A549 (cell line): Measurements from ENCODE around the gene JMJD8.

Experiments used
- BHLHE40 ChIP-seq: IDR thresholded peaks from 2 replicates; pipeline ENCODE4 v1.6.1; 2012; ENCODE audit warnings: low read depth, low read length, inconsistent platforms
- CBX2 ChIP-seq: fragments of 200-600 bp; sonication (generic); IDR thresholded peaks from 2 replicates; pipeline ENCODE4 v1.6.1; 2016; ENCODE audit warnings: low read depth, mild to moderate bottlenecking, borderline replicate concordance
- CEBPB ChIP-seq, 2 experiments: fragments of >200 bp in 1 of 2; sonication (Bioruptor Twin) in 1 of 2; formaldehyde crosslinking in 1 of 2; IDR thresholded peaks; 2 replicates each; pipeline ENCODE4 v1.6.1; 2012 to 2016
- CTCF ChIP-seq: fragments of >200 bp; sonication (Bioruptor Twin); formaldehyde crosslinking; IDR thresholded peaks from 3 replicates; pipeline ENCODE4 v1.5.1; 2016
- EP300 ChIP-seq, 2 experiments: fragments of >200 bp; sonication (Bioruptor Twin); formaldehyde crosslinking; IDR thresholded peaks; 2 replicates in 1 of 2; 3 replicates in 1 of 2; pipeline ENCODE4 v1.6.1; 2016 to 2017
- JUN ChIP-seq, 2 experiments: fragments of >200 bp; sonication (Bioruptor Twin); formaldehyde crosslinking; IDR thresholded peaks; 2 replicates in 1 of 2; 3 replicates in 1 of 2; pipeline ENCODE4 v1.6.1; 2016 to 2017
- NR3C1 ChIP-seq: fragments of >200 bp; sonication (Bioruptor Twin); formaldehyde crosslinking; IDR thresholded peaks from 3 replicates; pipeline ENCODE4 v1.6.1; 2017
- RAD21 ChIP-seq, 2 experiments: fragments of >200 bp in 1 of 2; sonication (Bioruptor Twin) in 1 of 2; formaldehyde crosslinking in 1 of 2; IDR thresholded peaks in 1 of 2; conservative IDR thresholded peaks in 1 of 2; 2 replicates in 1 of 2; 3 replicates in 1 of 2; pipeline ENCODE4 v1.6.1; 2012 to 2018; ENCODE audit warnings: inconsistent platforms in 1 of 2
- SREBF2 ChIP-seq: fragments of 450-650 bp; IDR thresholded peaks from 2 replicates; pipeline ENCODE4 v1.6.1; 2014; ENCODE audit warnings: mild to moderate bottlenecking, moderate library complexity
- TP53 ChIP-seq: fragments of 250-450 bp; sonication (Bioruptor Pico); IDR thresholded peaks from 2 replicates; pipeline ENCODE4 v1.5.0; 2021; ENCODE audit warnings: mild to moderate bottlenecking, moderate library complexity
- ZC3H11A ChIP-seq: fragments of 450-650 bp; IDR thresholded peaks from 2 replicates; pipeline ENCODE4 v1.6.1; 2014; ENCODE audit warnings: antibody characterized with exemption, mild to moderate bottlenecking
- ZSCAN20 ChIP-seq: fragments of 250-450 bp; sonication (Bioruptor Pico); IDR thresholded peaks from 2 replicates; pipeline ENCODE4 v1.8.0; 2022; ENCODE audit warnings: mild to moderate bottlenecking, moderate library complexity
- TF ChIP-seq, protein P1 (sequence below): fragments of 200-600 bp; sonication (generic); IDR thresholded peaks from 2 replicates; pipeline ENCODE4 v1.6.1; 2016; ENCODE audit warnings: antibody characterized with exemption, mild to moderate bottlenecking, moderate library complexity
- TF ChIP-seq, protein P2 (sequence below): fragments of 450-650 bp; IDR thresholded peaks from 2 replicates; pipeline ENCODE4 v1.6.1; 2014; ENCODE audit warnings: antibody characterized with exemption

DNA sequence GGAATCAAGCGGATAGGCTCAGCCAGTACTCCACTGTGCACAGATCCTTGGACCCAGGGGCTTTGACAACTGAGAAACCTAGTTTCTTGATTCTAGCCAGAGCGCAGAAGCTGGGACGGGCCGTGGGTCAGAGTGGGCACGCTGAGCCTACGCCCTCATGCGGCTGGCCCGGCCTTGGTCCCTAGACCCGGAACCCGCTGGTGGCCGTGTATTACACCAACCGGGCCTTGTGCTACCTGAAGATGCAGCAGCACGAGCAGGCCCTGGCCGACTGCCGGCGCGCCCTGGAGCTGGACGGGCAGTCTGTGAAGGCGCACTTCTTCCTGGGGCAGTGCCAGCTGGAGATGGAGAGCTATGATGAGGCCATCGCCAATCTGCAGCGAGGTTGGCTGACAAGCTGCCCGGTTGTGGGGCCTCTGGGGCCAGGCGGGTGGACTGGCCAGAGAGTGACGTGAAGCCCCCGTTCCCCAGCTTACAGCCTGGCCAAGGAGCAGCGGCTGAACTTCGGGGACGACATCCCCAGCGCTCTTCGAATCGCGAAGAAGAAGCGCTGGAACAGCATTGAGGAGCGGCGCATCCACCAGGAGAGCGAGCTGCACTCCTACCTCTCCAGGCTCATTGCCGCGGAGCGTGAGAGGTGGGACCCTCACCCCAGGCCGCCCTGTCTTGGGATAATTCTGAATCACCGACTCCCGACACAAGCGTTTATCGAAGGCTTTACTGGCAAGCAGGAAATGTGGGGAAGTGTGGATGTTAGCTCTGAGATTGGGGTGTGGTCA, 3.0 kb downstream of the JMJD8 start:
- TF ChIP-seq TP53 (CRISPR knock-in tag) (no peak), RAD21 (conservative IDR thresholded peaks at IDR 0.05 in 1 of 2, IDR thresholded peaks at IDR 0.05 in 1 of 2) (no peak), CTCF (no peak), SREBF2 (no peak), JUN (IDR thresholded peaks at IDR 0.05) (peak in 1 of 2 experiments; percentile 44; a peak in 4 of 5 replicates), CEBPB (IDR thresholded peaks at IDR 0.05) (no peak), ZC3H11A (no peak), EP300 (IDR thresholded peaks at IDR 0.05) (no peak), CBX2 (no peak), ZSCAN20 (CRISPR knock-in tag) (no peak), NR3C1 (no peak), BHLHE40 (no peak)
- TF ChIP-seq, protein P1, sequence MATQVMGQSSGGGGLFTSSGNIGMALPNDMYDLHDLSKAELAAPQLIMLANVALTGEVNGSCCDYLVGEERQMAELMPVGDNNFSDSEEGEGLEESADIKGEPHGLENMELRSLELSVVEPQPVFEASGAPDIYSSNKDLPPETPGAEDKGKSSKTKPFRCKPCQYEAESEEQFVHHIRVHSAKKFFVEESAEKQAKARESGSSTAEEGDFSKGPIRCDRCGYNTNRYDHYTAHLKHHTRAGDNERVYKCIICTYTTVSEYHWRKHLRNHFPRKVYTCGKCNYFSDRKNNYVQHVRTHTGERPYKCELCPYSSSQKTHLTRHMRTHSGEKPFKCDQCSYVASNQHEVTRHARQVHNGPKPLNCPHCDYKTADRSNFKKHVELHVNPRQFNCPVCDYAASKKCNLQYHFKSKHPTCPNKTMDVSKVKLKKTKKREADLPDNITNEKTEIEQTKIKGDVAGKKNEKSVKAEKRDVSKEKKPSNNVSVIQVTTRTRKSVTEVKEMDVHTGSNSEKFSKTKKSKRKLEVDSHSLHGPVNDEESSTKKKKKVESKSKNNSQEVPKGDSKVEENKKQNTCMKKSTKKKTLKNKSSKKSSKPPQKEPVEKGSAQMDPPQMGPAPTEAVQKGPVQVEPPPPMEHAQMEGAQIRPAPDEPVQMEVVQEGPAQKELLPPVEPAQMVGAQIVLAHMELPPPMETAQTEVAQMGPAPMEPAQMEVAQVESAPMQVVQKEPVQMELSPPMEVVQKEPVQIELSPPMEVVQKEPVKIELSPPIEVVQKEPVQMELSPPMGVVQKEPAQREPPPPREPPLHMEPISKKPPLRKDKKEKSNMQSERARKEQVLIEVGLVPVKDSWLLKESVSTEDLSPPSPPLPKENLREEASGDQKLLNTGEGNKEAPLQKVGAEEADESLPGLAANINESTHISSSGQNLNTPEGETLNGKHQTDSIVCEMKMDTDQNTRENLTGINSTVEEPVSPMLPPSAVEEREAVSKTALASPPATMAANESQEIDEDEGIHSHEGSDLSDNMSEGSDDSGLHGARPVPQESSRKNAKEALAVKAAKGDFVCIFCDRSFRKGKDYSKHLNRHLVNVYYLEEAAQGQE = no peak
- TF ChIP-seq, protein P2, sequence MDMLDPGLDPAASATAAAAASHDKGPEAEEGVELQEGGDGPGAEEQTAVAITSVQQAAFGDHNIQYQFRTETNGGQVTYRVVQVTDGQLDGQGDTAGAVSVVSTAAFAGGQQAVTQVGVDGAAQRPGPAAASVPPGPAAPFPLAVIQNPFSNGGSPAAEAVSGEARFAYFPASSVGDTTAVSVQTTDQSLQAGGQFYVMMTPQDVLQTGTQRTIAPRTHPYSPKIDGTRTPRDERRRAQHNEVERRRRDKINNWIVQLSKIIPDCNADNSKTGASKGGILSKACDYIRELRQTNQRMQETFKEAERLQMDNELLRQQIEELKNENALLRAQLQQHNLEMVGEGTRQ = no peak
